Karpas-422 (cell line): Measurements from ENCODE around the gene AP3S2. TPM values are rescaled to one million over a fixed set of nuclear protein-coding genes. Genes with fewer than 3 reads are reported as not detected.

Experiments
- DNase-seq: peaks from one replicate; pipeline ENCODE4 v3.0.0-alpha.2; 2015
- H2AFZ ChIP-seq: fragments of 200-600 bp; sonication (generic); 2 replicates; pipeline ENCODE4 v1.6.1; 2014; ENCODE audit warnings: antibody characterized with exemption, low read length, mixed read lengths
- H3K27ac ChIP-seq: fragments of 200-600 bp; sonication (generic); 2 replicates; pipeline ENCODE4 v1.5.1; 2014; ENCODE audit warnings: mild to moderate bottlenecking, low read length, moderate library complexity
- H3K27me3 ChIP-seq: fragments of 200-600 bp; sonication (generic); 2 replicates; pipeline ENCODE4 v1.6.1; 2014; ENCODE audit warnings: low read length, mixed read lengths
- H3K36me3 ChIP-seq: fragments of 200-600 bp; sonication (generic); 2 replicates; pipeline ENCODE4 v1.6.1; 2014; ENCODE audit warnings: low read length, mixed read lengths; ENCODE audit not compliant: insufficient read depth
- H3K4me1 ChIP-seq: fragments of 200-600 bp; sonication (generic); 2 replicates; pipeline ENCODE4 v1.6.1; 2014; ENCODE audit warnings: mild to moderate bottlenecking, low read length, mixed read lengths
- H3K4me2 ChIP-seq: fragments of 200-600 bp; sonication (generic); 2 replicates; pipeline ENCODE4 v1.6.1; 2014; ENCODE audit warnings: low read length, low read depth, mild to moderate bottlenecking; ENCODE audit not compliant: poor library complexity, severe bottlenecking
- H3K4me3 ChIP-seq: fragments of 200-600 bp; sonication (generic); 2 replicates; pipeline ENCODE4 v1.5.1; 2014; ENCODE audit warnings: mild to moderate bottlenecking, antibody characterized with exemption, low read length, mixed read lengths
- H3K79me2 ChIP-seq: fragments of 200-600 bp; sonication (generic); 2 replicates; pipeline ENCODE4 v1.6.1; 2014; ENCODE audit warnings: mild to moderate bottlenecking, low read length, mixed read lengths
- H3K9ac ChIP-seq: fragments of 200-600 bp; sonication (generic); 2 replicates; pipeline ENCODE4 v1.6.0; 2014; ENCODE audit warnings: low read length
- H3K9me2 ChIP-seq: fragments of 200-600 bp; sonication (generic), shearing (Covaris generic); replicated peaks from 2 replicates; pipeline ENCODE4 v1.6.0; 2014; ENCODE audit warnings: mild to moderate bottlenecking, low read length, moderate library complexity; ENCODE audit not compliant: insufficient read depth
- H3K9me3 ChIP-seq: fragments of 300-700, 200-600 bp; sonication (generic); 2 replicates; pipeline ENCODE4 v1.6.1; 2014; ENCODE audit warnings: low read length, mixed read lengths
- H4K20me1 ChIP-seq: fragments of 200-600 bp; sonication (generic); 2 replicates; pipeline ENCODE4 v1.6.1; 2014; ENCODE audit warnings: mild to moderate bottlenecking, antibody characterized with exemption, low read length, low read depth; ENCODE audit not compliant: insufficient read depth
- total RNA-seq: library from RNA; depleted of rRNA; stranded (reverse); fragments of >200 nt; shearing (Covaris generic); gene quantifications from 2 replicates; pipeline ENCODE4 v1.2.3, GENCODE V29; 2014; ENCODE audit warnings: low replicate concordance

The AP3S2 gene
- total RNA-seq, 1 experiment from 2014 or later = 29.3 TPM

DNA sequence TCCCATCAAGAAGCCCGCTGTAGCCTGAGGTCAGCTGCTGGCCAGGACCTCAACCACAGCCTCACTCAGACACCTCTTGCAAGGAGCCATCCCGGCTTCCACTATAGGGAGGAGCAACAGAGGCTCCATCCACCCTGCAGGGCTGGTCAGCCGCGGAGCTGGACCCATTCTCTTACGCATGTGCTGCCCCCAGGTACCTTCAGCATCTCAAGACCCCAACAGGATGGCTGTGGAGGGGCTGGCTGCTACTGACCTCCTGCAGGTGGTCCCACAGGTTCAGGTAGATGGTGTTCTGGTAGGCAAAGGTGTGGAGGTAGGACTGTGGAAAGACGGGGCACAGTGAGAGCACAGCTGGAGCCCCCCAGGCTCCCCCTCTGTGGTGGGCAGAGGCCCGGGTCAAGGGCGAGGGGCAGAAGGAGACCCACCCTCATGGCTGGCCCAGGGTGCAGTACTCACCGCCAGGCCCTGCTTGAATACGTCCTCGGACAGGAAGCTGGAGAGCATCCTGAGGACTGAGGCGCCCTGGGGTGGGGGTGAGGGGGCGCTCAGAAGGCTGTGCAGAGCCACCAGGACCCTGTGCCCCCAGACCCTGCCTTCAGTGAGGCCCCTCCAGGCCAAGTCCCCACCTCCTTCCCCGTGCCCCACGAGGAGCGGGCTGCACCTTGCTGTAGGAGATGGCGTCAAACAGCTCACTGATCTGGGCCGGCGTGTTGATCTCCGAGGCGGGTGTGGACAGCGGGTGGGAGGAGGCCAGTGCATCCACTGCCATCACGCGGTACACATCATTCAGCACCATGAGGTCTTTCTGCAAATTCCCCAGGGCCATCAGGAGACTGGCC is 90.6 kb downstream of the AP3S2 start:
- Histone ChIP-seq H3K4me3 (no peak overlapping the region), H3K27me3 (no peaks in the 10 kb centered on the region), H3K4me1 (no peaks in the 10 kb centered on the region), H2AFZ (no peak overlapping the region), H3K9ac (no peak overlapping the region), H3K4me2 (no peak overlapping the region), H3K36me3 (no peaks in the 10 kb centered on the region), H3K9me3 (no peaks in the 10 kb centered on the region), H3K27ac (no peak overlapping the region), H4K20me1 (no peaks in the 10 kb centered on the region), H3K79me2 (no peaks in the 10 kb centered on the region), H3K9me2 (no peaks in the 10 kb centered on the region)
- DNase-seq = no peak

DNA sequence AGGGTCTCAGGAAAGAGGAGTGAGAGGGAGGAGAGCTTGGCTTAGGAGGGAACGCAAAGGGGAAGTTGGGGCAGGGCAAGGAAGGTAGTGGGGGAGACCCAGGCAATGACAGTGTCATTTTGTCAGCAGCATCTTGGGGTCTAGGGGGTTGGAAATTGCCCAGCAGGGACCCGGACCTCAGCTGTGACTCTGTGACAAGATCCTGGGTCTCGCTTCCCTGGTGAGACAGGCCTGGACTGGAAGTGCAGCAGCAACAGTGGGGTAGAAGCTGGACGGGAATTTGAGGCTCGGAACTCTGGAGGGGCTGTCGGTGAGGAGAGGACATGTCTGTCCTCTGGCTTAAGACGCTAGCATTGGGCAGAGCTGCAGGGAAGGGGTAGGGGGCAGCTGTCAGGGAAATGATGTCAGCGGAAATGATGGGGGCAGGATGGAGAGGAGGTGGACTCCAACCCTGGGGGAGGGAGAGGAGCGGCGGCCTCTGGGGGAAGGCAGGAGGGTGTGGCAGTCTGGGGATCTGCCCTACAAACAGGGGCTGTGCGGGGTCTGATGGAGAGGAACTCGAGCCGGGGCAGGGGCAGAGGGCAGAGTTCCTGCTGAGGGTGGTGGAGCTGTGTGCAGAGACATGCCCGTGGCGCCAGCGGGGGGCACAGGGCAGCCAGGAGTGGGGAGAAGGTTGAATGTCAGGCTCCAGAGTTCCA is 91.4 kb downstream of the AP3S2 start:
- Histone ChIP-seq H3K4me1 (no peaks in the 10 kb centered on the region), H3K36me3 (no peaks in the 10 kb centered on the region), H3K9me2 (no peaks in the 10 kb centered on the region), H3K9me3 (no peaks in the 10 kb centered on the region), H2AFZ (no peak overlapping the region), H4K20me1 (no peaks in the 10 kb centered on the region), H3K9ac (no peak overlapping the region), H3K27ac (no peak overlapping the region), H3K27me3 (no peaks in the 10 kb centered on the region), H3K4me2 (no peak overlapping the region), H3K4me3 (no peak overlapping the region), H3K79me2 (no peaks in the 10 kb centered on the region)
- DNase-seq = no peak

DNA sequence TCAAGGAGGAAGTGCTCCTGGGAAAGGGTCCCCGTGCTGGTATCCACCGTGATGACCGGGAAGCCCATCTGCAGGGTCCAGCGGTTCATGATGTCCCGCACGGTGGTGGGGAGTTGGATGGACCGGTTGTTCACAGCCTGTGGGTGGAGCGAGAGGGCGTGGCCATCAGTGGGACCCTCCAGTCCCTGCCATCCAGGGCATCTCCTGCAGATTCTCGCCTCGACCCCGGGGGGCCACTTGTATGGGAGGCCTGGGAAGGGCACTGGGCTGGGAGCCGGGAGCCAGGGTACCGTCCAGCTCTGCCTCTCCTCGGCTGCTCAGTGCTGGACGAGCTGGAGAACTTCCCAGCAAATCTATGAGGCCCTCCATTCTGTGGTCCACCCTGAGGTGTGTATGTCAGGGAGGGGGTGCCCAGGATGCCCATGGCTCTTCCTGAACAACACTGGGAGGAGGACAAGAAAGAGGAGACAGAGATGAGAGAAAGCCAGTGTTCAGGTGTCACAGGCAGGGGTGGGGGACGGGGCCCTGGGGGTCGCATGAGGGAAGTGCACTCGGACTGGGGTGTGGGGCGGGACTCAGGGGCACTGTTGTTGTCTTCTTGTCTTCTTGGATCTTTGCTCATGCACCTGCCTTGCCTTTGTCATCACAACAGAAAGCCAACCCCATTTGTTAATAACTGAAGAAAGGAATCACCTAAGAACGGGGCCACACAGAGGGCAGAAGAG is 92.2 kb downstream of the AP3S2 start:
- H3K4me3 ChIP-seq = no peak overlapping the region
- no peaks in the 10 kb centered on the region for H3K79me2 ChIP-seq
- no peaks in the 10 kb centered on the region for H3K36me3 ChIP-seq
- no peaks in the 10 kb centered on the region for H3K9me3 ChIP-seq
- H3K9me2 ChIP-seq = no peaks in the 10 kb centered on the region
- H3K4me2 ChIP-seq = no peak overlapping the region
- DNase-seq = no peak
- no peaks in the 10 kb centered on the region for H3K4me1 ChIP-seq
- H3K9ac ChIP-seq = no peak overlapping the region
- no peaks in the 10 kb centered on the region for H4K20me1 ChIP-seq
- H2AFZ ChIP-seq = no peak overlapping the region
- no peak overlapping the region for H3K27ac ChIP-seq
- no peaks in the 10 kb centered on the region for H3K27me3 ChIP-seq

DNA sequence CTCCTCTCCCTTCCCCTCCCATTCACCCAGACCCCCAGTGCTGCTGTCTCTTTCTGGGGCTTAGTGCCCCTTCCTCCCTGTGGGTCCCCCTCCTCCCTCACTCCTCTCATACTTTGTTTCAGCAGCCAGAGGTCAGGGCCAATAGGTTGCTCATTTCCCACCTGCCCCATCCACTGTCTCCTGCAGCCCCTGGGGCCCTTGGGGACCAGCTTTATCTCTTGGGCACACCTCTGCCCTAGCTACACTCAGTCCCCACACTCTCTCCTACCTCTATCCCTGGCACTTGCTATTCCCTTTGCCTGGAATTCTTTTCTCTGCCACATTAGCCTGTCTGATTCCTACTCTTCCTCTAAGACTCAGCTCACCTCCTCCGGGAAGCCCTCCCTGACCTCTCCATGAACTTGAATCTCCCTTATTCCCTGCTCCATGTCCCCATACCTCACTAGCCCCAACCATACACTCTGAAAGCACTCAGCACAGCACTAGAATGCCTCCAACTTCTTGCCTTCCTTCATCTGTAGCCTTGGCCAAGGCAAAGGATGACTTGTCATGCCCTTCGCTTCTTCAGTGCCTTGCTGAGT is 93.8 kb downstream of the AP3S2 start:
- no peaks in the 10 kb centered on the region for H3K4me1 ChIP-seq
- no peaks in the 10 kb centered on the region for H3K9me2 ChIP-seq
- DNase-seq = no peak
- H3K4me3 ChIP-seq = no peak overlapping the region
- H3K4me2 ChIP-seq = no peak overlapping the region
- no peaks in the 10 kb centered on the region for H4K20me1 ChIP-seq
- H3K36me3 ChIP-seq = no peaks in the 10 kb centered on the region
- no peaks in the 10 kb centered on the region for H3K79me2 ChIP-seq
- no peaks in the 10 kb centered on the region for H3K27me3 ChIP-seq
- H3K27ac ChIP-seq = no peak overlapping the region
- H2AFZ ChIP-seq = no peak overlapping the region
- no peak overlapping the region for H3K9ac ChIP-seq
- H3K9me3 ChIP-seq = no peaks in the 10 kb centered on the region

DNA sequence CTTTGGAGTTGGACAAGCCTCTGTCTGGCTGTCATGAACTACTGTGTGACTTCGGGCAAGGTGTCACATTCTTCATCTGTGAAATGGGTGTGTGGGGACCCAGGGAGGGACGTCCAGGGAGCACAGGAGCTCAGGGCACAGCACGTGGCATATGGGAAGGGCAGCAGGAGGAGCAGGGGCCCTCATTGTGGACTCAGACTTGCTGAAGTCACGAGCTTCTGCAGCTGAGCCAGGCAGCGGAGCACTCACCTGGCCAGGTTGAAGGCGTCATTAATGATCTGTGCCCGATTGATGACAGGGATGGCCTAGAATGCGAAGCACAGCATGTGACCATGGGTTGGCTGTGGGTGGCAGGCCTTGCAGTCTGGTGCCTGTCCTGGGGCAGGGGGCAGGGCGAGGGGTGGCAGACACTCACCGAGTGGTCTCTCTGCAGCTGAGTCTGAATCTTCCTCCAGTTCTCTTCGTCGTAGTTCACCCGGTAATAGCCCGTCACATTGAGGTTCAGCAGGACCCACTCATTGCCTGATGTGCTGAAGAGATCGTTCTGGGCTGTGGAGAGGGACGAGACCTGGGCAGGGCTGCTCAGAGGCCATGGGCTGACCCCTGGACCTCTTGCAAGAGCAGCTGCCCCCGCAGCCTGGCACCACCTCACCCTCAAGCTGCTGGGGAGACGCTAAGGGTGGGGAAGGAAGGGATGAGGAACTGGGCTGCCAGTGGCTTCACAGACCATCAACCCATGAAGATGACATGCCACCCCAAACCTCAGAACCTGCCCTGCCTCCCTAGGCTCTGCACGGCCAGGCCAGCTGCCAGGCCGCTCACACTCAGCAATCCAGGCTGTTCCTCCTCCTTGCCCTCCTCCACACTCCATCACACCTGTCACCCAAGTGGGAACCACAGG is 94.5 kb downstream of the AP3S2 start:
- no peak for DNase-seq
- Histone ChIP-seq H3K27ac (no peak overlapping the region), H3K9me2 (no peaks in the 10 kb centered on the region), H3K36me3 (no peaks in the 10 kb centered on the region), H3K79me2 (no peaks in the 10 kb centered on the region), H3K9me3 (no peaks in the 10 kb centered on the region), H3K4me3 (no peak overlapping the region), H3K27me3 (no peaks in the 10 kb centered on the region), H4K20me1 (no peaks in the 10 kb centered on the region), H3K4me2 (no peak overlapping the region), H3K4me1 (no peaks in the 10 kb centered on the region), H3K9ac (no peak overlapping the region), H2AFZ (no peak overlapping the region)

DNA sequence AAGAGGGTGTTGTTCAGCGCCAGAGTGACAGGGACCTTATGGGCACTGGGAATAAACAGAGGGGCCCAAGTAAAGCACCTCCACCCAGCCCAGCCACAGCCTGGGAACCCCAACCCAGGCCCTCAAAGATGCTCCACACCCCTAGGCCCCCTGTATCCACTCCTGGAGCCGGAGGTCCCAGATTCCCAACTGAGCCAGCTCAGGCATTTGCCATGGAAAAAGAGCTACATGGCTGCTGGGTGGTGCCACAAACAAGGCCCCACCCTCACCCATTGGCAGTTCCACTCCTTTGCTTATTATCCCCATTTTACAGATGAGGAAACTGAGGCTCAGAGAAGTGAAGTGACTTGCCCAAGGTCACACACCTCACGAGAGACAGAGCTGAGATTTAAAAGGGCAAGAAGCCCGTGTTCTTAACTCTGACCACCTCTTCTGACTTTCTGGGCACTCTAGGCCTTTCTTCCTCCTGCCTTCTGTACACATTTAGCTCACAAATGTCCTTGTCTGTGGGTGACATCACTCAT is 96.1 kb downstream of the AP3S2 start:
- H2AFZ ChIP-seq = no peak overlapping the region
- no peaks in the 10 kb centered on the region for H4K20me1 ChIP-seq
- H3K79me2 ChIP-seq = no peaks in the 10 kb centered on the region
- no peak overlapping the region for H3K4me3 ChIP-seq
- H3K27me3 ChIP-seq = no peaks in the 10 kb centered on the region
- H3K9me2 ChIP-seq = no peaks in the 10 kb centered on the region
- no peaks in the 10 kb centered on the region for H3K36me3 ChIP-seq
- H3K4me2 ChIP-seq = no peak overlapping the region
- no peak overlapping the region for H3K9ac ChIP-seq
- no peaks in the 10 kb centered on the region for H3K9me3 ChIP-seq
- H3K27ac ChIP-seq = no peak overlapping the region
- H3K4me1 ChIP-seq = no peaks in the 10 kb centered on the region
- DNase-seq = no peak

DNA sequence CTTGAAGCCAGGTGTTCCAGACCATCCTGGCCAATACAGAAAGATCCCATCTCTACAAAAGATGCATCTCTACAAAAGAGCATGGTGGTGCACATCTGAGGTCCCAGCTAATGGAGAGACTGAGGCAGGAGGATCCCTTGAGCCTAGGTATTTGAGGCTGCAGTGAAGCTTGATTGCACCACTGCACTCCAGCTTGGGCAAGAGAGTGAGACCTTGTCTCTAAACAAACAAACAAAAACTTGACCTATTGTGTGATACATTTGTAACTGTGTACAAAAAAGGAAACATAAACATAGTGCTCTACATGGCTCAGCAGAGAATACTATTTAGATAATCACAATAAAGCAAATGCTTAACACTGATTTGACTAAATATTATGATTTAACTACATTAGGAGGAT is 97.8 kb downstream of the AP3S2 start:
- Histone ChIP-seq H3K79me2 (no peaks in the 10 kb centered on the region), H3K9ac (no peak overlapping the region), H3K27me3 (no peaks in the 10 kb centered on the region), H3K4me1 (no peaks in the 10 kb centered on the region), H2AFZ (no peak overlapping the region), H3K9me3 (no peaks in the 10 kb centered on the region), H4K20me1 (no peaks in the 10 kb centered on the region), H3K27ac (no peak overlapping the region), H3K9me2 (no peaks in the 10 kb centered on the region), H3K36me3 (no peaks in the 10 kb centered on the region), H3K4me2 (no peak overlapping the region), H3K4me3 (no peak overlapping the region)
- no peak for DNase-seq
